Prostate gland (tissue), 2 donors: ENCODE measurements around the gene PCDHGA4. TPM values are rescaled to one million over a fixed set of nuclear protein-coding genes. Genes with fewer than 3 reads are reported as not detected.

ENCODE experiments used
- DNase-seq: peaks from one replicate; pipeline ENCODE4 v3.0.0-alpha.2; 2019; ENCODE audit warnings: low spot score
- H3K27ac ChIP-seq, 2 donors: fragments of 200-600 bp; sonication (generic); 2 replicates each; pipeline ENCODE4 v1.5.1; 2017 to 2019
- H3K27me3 ChIP-seq: fragments of 200-600 bp; sonication (generic); replicated peaks from 2 replicates; pipeline ENCODE4 v1.5.1; 2019; ENCODE audit not compliant: insufficient read depth
- H3K36me3 ChIP-seq, 2 donors: fragments of 200-600 bp; sonication (generic); 1 replicate in 1 of 2; 2 replicates in 1 of 2; pipeline versions ENCODE4 v1.5.1 to v1.8.1; 2017 to 2019
- H3K4me1 ChIP-seq: fragments of 200-600 bp; sonication (generic); replicated peaks from 2 replicates; pipeline ENCODE4 v1.5.1; 2019
- H3K4me3 ChIP-seq, 2 donors: fragments of 200-600 bp; sonication (generic); 2 replicates each; pipeline ENCODE4 v1.5.1; 2017 to 2019
- H3K9me3 ChIP-seq: fragments of 200-600 bp; sonication (generic); 2 replicates; pipeline ENCODE4 v1.5.1; 2017
- CTCF ChIP-seq, 4 experiments: fragments of 200-600 bp in 2 of 4; fragments of 450-650 bp in 2 of 4; sonication (generic) in 2 of 4; IDR thresholded peaks; 1 replicate in 3 of 4; 2 replicates in 1 of 4; pipeline ENCODE4 v1.5.1; 2016 to 2019; ENCODE audit warnings: antibody characterized with exemption in 4 of 4, mild to moderate bottlenecking in 2 of 4, moderate library complexity in 2 of 4
- POLR2A ChIP-seq: fragments of 450-650 bp; IDR thresholded peaks from one replicate; pipeline ENCODE4 v1.6.1; 2016; ENCODE audit warnings: antibody characterized with exemption, mild to moderate bottlenecking
- POLR2AphosphoS5 ChIP-seq: sonication (generic); formaldehyde crosslinking; IDR thresholded peaks from one replicate; pipeline ENCODE4 v1.6.1; 2017; ENCODE audit warnings: antibody characterized with exemption
- WGBS: methylation state at CpG from one replicate; pipeline ENCODE4 v1.1.5; 2018; 5-methylcytosine and 5-hydroxymethylcytosine counted together
- intact Hi-C: fragments of 100-400 bp; cut with DNase I; formaldehyde crosslinking; loops from one replicate; pipeline ENCODE4 v1.14.2; 2022
- total RNA-seq, 2 donors: library from RNA; depleted of rRNA; stranded (reverse); fragments of >200 nt; gene quantifications; one replicate each; pipeline ENCODE4 v1.1.0, GENCODE V29; 2016

Gene PCDHGA4
- total RNA-seq, 2 donors from 2014 or later, result 2.5 to 10.5 TPM

- WGBS, result 20% methylated on average over 29 of the region's 29 CpGs
- intact Hi-C loops, result no loop called here
- peak within 1 kb of the TSS in 1 of 2 donors; percentile 2 for H3K4me3 ChIP-seq
- peaks cover 3% of the 10 kb centered on the region for H3K27me3 ChIP-seq
- H3K27ac ChIP-seq, result no peak within 1 kb of the TSS
- H3K4me1 ChIP-seq, result no peaks in the 10 kb centered on the region
- peak in 2 of 4 experiments; percentile 16 to 29 for TF ChIP-seq CTCF (IDR thresholded peaks at IDR 0.05)
- TF ChIP-seq POLR2A, result no peak
- no peak for DNase-seq
- H3K36me3 ChIP-seq, result no peaks in the 10 kb centered on the region
- no peaks in the 10 kb centered on the region for H3K9me3 ChIP-seq
Observed at GRCh38 chr5:141349917-141350619, 4.8 kb upstream of the PCDHGA4 start, which contains the start of gene PCDHGB1. PCDHGB1 (plus strand) TSS chr5:141350099; CDS start chr5:141350261, 162 bp downstream.

- H3K4me1 ChIP-seq, result no peaks in the 10 kb centered on the region
- no peak overlapping the region for H3K27ac ChIP-seq
- peaks cover 3% of the 10 kb centered on the region for H3K27me3 ChIP-seq
- H3K4me3 ChIP-seq, result no peak overlapping the region
- no peak for DNase-seq
- no peaks in the 10 kb centered on the region for H3K36me3 ChIP-seq
- no peak for TF ChIP-seq POLR2AphosphoS5
- no peak for TF ChIP-seq POLR2A
- no peak for TF ChIP-seq CTCF (IDR thresholded peaks at IDR 0.05)
- intact Hi-C loops, result no loop called here
- WGBS, result 26% methylated on average over 22 of the region's 36 CpGs
- no peaks in the 10 kb centered on the region for H3K9me3 ChIP-seq
Observed at GRCh38 chr5:141351591-141351990, 3.2 kb upstream of the PCDHGA4 start.

- no peak for TF ChIP-seq POLR2A
- no peak for TF ChIP-seq POLR2AphosphoS5
- TF ChIP-seq CTCF (IDR thresholded peaks at IDR 0.05), result no peak
- H3K9me3 ChIP-seq, result no peaks in the 10 kb centered on the region
Observed at GRCh38 chr5:141355641-141356040, 820 bp downstream of the PCDHGA4 start.

GRCh38 chr5:141356133-141356532 is 1.3 kb downstream of the PCDHGA4 start:
- Histone ChIP-seq H3K4me1 (no peaks in the 10 kb centered on the region), H3K4me3 (no peak overlapping the region), H3K27me3 (peaks cover 7% of the 10 kb centered on the region), H3K27ac (no peak overlapping the region), H3K36me3 (no peaks in the 10 kb centered on the region), H3K9me3 (no peaks in the 10 kb centered on the region)
- DNase-seq, result no peak
- intact Hi-C loops, result no loop called here
- 73% methylated on average over 5 of the region's 5 CpGs for WGBS
- TF ChIP-seq CTCF (IDR thresholded peaks at IDR 0.05) (no peak), POLR2A (no peak), POLR2AphosphoS5 (no peak)

More at GRCh38 chr5:141355641-141356040, 820 bp downstream of the PCDHGA4 start:
- Histone ChIP-seq H3K36me3 (no peaks in the 10 kb centered on the region), H3K27me3 (peaks cover 5% of the 10 kb centered on the region), H3K4me1 (no peaks in the 10 kb centered on the region), H3K4me3 (no peak overlapping the region), H3K27ac (no peak overlapping the region)
- DNase-seq, result no peak
- intact Hi-C loops, result no loop called here
- WGBS, result 42% methylated on average over 24 of the region's 24 CpGs

- H3K36me3 ChIP-seq, result no peaks in the 10 kb centered on the region
- no peak for DNase-seq
- peaks cover 11% of the 10 kb centered on the region for H3K27me3 ChIP-seq
- TF ChIP-seq POLR2AphosphoS5 (no peak), CTCF (IDR thresholded peaks at IDR 0.05) (no peak), POLR2A (no peak)
- intact Hi-C loops, result no loop called here
- no peak overlapping the region for H3K27ac ChIP-seq
- H3K4me1 ChIP-seq, result no peaks in the 10 kb centered on the region
- no peak overlapping the region for H3K4me3 ChIP-seq
- WGBS, result 52% methylated on average over 5 of the region's 19 CpGs
- H3K9me3 ChIP-seq, result no peaks in the 10 kb centered on the region
Observed at GRCh38 chr5:141356950-141357349, 2.1 kb downstream of the PCDHGA4 start.
